ENCODE results near the gene CASP2. TPM values are rescaled to one million over a fixed set of nuclear protein-coding genes. Genes with fewer than 3 reads are reported as not detected.

Gene CASP2
- total RNA-seq, 1 donor from 2014 or later = 39.8 TPM

- no peak overlapping the region for H2AFZ ChIP-seq (replicated peaks)
- H3K27ac ChIP-seq = no peak overlapping the region
- no peaks in the 10 kb centered on the region for H3K9me3 ChIP-seq (ENCODE audit: low read depth)
- H3K9ac ChIP-seq = no peak overlapping the region
- H3K79me2 ChIP-seq (ENCODE audit: low read depth) = no peaks in the 10 kb centered on the region
- no peaks in the 10 kb centered on the region for H3K4me1 ChIP-seq
- Mint-ChIP-seq H3K9me3 (no peaks in the 10 kb centered on the region), H3K27ac (no peak overlapping the region), H3K27me3 (ENCODE audit: insufficient read depth, low read depth) (peaks cover 16% of the 10 kb centered on the region), H3K4me3 (no peak overlapping the region), H3K4me1 (peaks cover 28% of the 10 kb centered on the region), H3K36me3 (peaks cover 5% of the 10 kb centered on the region)
- H4K20me1 ChIP-seq (ENCODE audit: low read depth) = no peaks in the 10 kb centered on the region
- no peak overlapping the region for H3K4me2 ChIP-seq
- no peak overlapping the region for H3K4me3 ChIP-seq
- no peaks in the 10 kb centered on the region for H3K36me3 ChIP-seq
- H3K27me3 ChIP-seq = no peaks in the 10 kb centered on the region
- TF ChIP-seq EZH2 (IDR thresholded peaks at IDR 0.05) (no peak), EZH2phosphoT487 (IDR thresholded peaks at IDR 0.05) (no peak), CTCF (IDR thresholded peaks at IDR 0.05) (no peak)
- DNase-seq (ENCODE audit: low spot score) = no peak
- H3F3A ChIP-seq (ENCODE audit: low read depth) = no peaks in the 10 kb centered on the region
These were observed 30.5 kb downstream of the CASP2 start for GRCh38 chr7:143318661-143319060.

GRCh38 chr7:143320620-143321019 is 32.5 kb downstream of the CASP2 start:
- H3K9me3 ChIP-seq (ENCODE audit: low read depth) = no peaks in the 10 kb centered on the region
- Mint-ChIP-seq H3K27me3 (ENCODE audit: insufficient read depth, low read depth) (peaks cover 16% of the 10 kb centered on the region), H3K4me3 (no peak overlapping the region), H3K27ac (peak overlapping the region; percentile 78), H3K9me3 (no peaks in the 10 kb centered on the region), H3K4me1 (peaks cover 35% of the 10 kb centered on the region), H3K36me3 (no peaks in the 10 kb centered on the region)
- no peak overlapping the region for H2AFZ ChIP-seq (replicated peaks)
- H3K9ac ChIP-seq = no peak overlapping the region
- no peaks in the 10 kb centered on the region for H3F3A ChIP-seq (ENCODE audit: low read depth)
- H3K79me2 ChIP-seq (ENCODE audit: low read depth) = no peaks in the 10 kb centered on the region
- no peaks in the 10 kb centered on the region for H3K36me3 ChIP-seq
- no peaks in the 10 kb centered on the region for H3K4me1 ChIP-seq
- DNase-seq (ENCODE audit: low spot score) = no peak
- H3K27ac ChIP-seq = no peak overlapping the region
- no peak overlapping the region for H3K4me3 ChIP-seq
- H3K27me3 ChIP-seq = no peaks in the 10 kb centered on the region
- H4K20me1 ChIP-seq (ENCODE audit: low read depth) = no peaks in the 10 kb centered on the region
- TF ChIP-seq CTCF (IDR thresholded peaks at IDR 0.05) (no peak), EZH2phosphoT487 (IDR thresholded peaks at IDR 0.05) (no peak), EZH2 (IDR thresholded peaks at IDR 0.05) (no peak)
- H3K4me2 ChIP-seq = no peak overlapping the region

DNA sequence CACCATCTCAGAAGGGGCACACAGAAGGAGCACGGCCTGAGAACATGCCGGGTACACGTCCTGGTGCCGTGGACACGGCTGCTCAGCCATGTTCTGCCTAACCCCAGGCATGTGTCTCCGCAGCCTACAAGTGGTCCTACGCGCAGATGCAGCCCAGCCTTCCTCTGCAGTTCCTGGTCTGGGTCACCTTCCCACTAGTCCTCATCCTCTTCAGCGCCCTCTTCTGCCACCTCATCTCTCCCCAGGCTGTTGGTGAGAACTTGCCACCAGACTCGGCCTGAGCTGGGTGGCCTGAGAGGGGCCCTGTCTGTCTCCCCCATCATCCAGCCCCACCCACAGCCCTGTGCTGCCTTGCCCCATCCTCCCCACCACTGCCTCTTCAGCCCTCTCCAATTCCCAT is 33.1 kb downstream of the CASP2 start:
- DNase-seq (ENCODE audit: low spot score) = no peak
- H3K27ac Mint-ChIP-seq = no peak overlapping the region
- no peak overlapping the region for H3K4me3 Mint-ChIP-seq
- H3K27me3 Mint-ChIP-seq (ENCODE audit: insufficient read depth, low read depth) = peaks cover 16% of the 10 kb centered on the region
- Histone ChIP-seq H2AFZ (replicated peaks) (no peak overlapping the region), H4K20me1 (ENCODE audit: low read depth) (no peaks in the 10 kb centered on the region), H3K4me3 (no peak overlapping the region), H3K4me2 (no peak overlapping the region), H3K9me3 (ENCODE audit: low read depth) (no peaks in the 10 kb centered on the region), H3K79me2 (ENCODE audit: low read depth) (no peaks in the 10 kb centered on the region), H3K9ac (no peak overlapping the region), H3K27ac (no peak overlapping the region), H3F3A (ENCODE audit: low read depth) (no peaks in the 10 kb centered on the region), H3K36me3 (no peaks in the 10 kb centered on the region), H3K27me3 (no peaks in the 10 kb centered on the region), H3K4me1 (no peaks in the 10 kb centered on the region)
- H3K9me3 Mint-ChIP-seq = no peaks in the 10 kb centered on the region
- no peaks in the 10 kb centered on the region for H3K36me3 Mint-ChIP-seq
- TF ChIP-seq CTCF (IDR thresholded peaks at IDR 0.05) (no peak), EZH2phosphoT487 (IDR thresholded peaks at IDR 0.05) (no peak), EZH2 (IDR thresholded peaks at IDR 0.05) (no peak)
- H3K4me1 Mint-ChIP-seq = peaks cover 35% of the 10 kb centered on the region

Data from neural progenitor cell (in vitro differentiated cells).